Large intestine (tissue), 3 donors: ENCODE data around the gene ENO3. TPM values are rescaled to one million over a fixed set of nuclear protein-coding genes. Genes with fewer than 3 reads are reported as not detected.
A peak's percentile ranks its signal among the peaks of the same experiment; 100 is the strongest.
"Not testable (repeated sequence)": the region's sequence is repeated elsewhere in the genome, so short reads cannot be mapped to it uniquely, and the experiment has no call there.

Experiments
- DNase-seq, 2 donors: peaks; one replicate each; pipeline versions ENCODE4 v3.0.0 to v3.0.0-alpha.2; 2013
- H3K27ac ChIP-seq: one replicate; pipeline ENCODE4 v1.5.1; 2013; ENCODE audit warnings: low read length
- H3K27me3 ChIP-seq: 2 replicates; pipeline ENCODE4 v1.6.1; 2013; ENCODE audit warnings: low read length; ENCODE audit not compliant: control insufficient read depth, insufficient read depth
- H3K36me3 ChIP-seq: 2 replicates; pipeline ENCODE4 v1.6.1; 2013; ENCODE audit warnings: low read length; ENCODE audit not compliant: control insufficient read depth, insufficient read depth
- H3K4me1 ChIP-seq: one replicate; pipeline ENCODE4 v1.6.1; 2013; ENCODE audit warnings: low read length; ENCODE audit not compliant: control insufficient read depth, insufficient read depth
- H3K4me3 ChIP-seq: one replicate; pipeline ENCODE4 v1.5.1; 2013; ENCODE audit warnings: low read length
- H3K9me3 ChIP-seq: one replicate; pipeline ENCODE4 v1.6.1; 2013; ENCODE audit warnings: mild to moderate bottlenecking, low read depth, low read length, moderate library complexity; ENCODE audit not compliant: control insufficient read depth
- WGBS: methylation state at CpG from one replicate; pipeline ENCODE4 v1.1.5; 2013; ENCODE audit warnings: low lambda C conversion rate; ENCODE audit not compliant: insufficient coverage; 5-methylcytosine and 5-hydroxymethylcytosine counted together
- polyA plus RNA-seq: library from polyadenylated mRNA; unstranded; fragments of 120-200 nt; gene quantifications from one replicate; pipeline ENCODE4 v1.2.1, GENCODE V29; 2013

Gene ENO3
- polyA plus RNA-seq, 1 donor = 31.4 TPM

DNA sequence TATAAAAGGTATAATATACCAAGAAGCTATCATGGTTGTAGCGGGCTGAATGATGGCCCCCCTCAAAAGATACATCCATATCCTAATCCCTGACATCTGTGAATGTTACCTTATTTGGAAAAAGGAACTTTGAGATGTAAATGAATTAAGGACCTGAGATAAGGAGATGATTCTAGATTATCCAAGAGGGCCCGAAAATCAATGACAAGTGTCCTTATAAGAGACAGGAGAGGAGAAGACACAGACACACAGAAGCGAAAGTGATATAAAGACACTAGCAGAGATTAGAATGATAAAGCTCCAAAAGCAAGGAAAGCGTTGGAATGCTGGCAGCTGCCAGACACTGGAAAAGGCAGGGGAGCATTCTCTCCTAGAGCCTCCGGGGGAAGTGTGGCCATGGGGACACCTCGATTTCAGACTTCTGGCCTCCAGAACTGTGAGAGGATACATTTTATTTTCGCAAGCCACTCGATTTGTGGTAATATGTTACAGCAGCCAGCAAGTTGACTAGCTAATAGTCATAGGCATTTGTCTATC, 31.3 kb upstream of the ENO3 start:
- Histone ChIP-seq H3K36me3 (no peaks in the 10 kb centered on the region), H3K27ac (no peak overlapping the region), H3K4me3 (no peak overlapping the region), H3K9me3 (no peaks in the 10 kb centered on the region), H3K4me1 (no peaks in the 10 kb centered on the region), H3K27me3 (no peaks in the 10 kb centered on the region)
- 86% methylated on average over 5 of the region's 8 CpGs for WGBS
- no peak for DNase-seq

DNA sequence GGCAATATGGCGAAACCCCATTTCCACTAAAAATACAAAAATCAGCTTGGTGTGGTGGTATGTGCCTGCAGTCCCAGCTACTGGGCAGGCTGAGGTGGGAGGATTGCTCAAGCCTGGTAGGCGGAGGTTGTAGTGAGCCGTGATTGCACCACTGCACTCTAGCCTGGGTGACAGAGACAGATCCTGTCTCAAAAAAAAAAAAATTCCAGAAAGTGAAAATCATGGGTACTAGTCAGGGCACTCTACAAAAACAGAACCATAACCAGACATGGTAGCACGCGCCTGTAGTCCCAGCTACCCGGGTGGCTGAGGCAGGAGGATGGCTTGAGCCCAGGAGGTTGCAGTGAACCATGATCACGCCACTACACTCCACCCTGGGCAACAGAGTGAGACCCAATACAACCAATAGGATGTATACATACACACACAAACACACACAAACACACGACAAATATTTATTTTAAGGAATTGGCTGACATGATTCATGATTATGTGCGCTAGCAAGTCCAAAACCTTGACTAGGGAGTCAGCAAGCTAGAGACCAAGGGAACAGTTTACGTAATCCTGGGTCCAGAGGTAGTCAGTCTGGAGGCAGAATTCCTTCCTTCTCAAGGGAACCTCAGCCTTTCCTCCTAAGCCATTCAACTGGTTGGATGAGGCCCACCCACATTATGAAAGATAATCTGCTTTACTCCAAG, 30.4 kb upstream of the ENO3 start:
- no peaks in the 10 kb centered on the region for H3K4me1 ChIP-seq

GRCh38 chr17:4921320-4921719, 29.6 kb upstream of the ENO3 start:
- no peaks in the 10 kb centered on the region for H3K36me3 ChIP-seq
- no peaks in the 10 kb centered on the region for H3K9me3 ChIP-seq
- H3K4me3 ChIP-seq = no peak overlapping the region
- H3K27ac ChIP-seq = no peak overlapping the region
- WGBS = no CpG with 5 or more reads among the region's 4 CpGs
- DNase-seq = no peak
- H3K27me3 ChIP-seq = no peaks in the 10 kb centered on the region
- H3K4me1 ChIP-seq = no peaks in the 10 kb centered on the region

More for the DNA sequence above, 30.4 kb upstream of the ENO3 start:
- Histone ChIP-seq H3K27me3 (no peaks in the 10 kb centered on the region), H3K9me3 (no peaks in the 10 kb centered on the region), H3K27ac (no peak overlapping the region), H3K4me3 (no peak overlapping the region), H3K36me3 (no peaks in the 10 kb centered on the region)
- WGBS = no CpG with 5 or more reads among the region's 10 CpGs
- DNase-seq = no peak

DNA sequence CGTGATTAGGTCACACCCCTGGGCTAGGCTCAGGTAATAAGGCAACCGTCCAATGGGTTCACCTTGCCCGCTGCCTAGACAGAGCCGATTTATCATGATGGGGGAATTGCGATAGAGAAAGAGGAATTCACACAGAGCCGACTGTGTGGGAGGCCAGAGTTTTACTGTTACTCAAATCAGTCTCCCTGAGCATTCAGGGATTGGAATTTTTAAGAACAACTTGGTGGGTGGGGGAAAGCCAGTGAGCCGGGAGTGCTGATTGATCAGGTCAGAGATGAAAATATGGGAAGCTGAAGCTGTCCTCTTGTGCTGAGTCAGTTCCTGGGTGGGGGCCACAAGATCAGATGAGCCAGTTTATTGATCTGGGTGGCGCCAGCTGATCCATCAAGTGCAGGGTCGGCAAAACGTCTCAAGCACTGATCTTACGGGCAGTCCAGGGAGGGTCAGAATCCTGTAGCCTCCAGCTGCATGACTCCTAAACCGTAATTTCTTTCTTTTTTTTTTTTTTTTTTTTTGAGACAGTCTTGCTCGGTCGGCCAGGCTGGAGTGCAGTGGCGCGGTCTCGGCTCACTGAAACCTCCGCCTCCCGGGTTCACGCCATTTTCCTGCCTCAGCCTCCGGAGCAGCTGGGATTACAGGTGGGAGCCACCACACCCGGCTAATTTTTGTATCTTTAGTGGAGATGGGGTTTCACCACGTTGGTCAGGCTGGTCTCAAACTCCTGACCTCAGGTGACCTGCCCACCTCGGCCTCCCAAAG, 24.2 kb upstream of the ENO3 start:
- not testable (repeated sequence) for H3K4me1 ChIP-seq
- no CpG with 5 or more reads among the region's 24 CpGs for WGBS

DNA sequence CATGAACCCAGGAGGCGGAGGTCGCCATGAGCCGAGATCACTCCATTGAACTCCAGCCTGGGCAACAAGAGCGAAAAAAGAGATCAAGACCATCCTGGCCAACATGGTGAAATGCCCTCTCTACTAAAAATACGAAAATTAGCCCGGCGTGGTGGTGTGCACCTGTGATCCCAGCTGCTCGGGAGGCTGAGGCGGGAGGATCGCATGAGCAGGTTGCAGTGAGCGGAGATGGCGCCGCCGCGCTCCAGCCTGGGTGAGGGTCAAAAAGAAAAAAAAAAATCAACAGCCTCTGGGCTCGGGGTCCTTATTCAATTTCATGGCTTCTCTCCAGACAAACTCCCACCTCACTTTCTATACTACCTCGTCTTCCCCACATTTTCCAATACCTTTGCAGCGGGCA, 22.0 kb upstream of the ENO3 start:
- Histone ChIP-seq H3K27ac (no peak overlapping the region), H3K27me3 (no peaks in the 10 kb centered on the region), H3K36me3 (no peaks in the 10 kb centered on the region), H3K9me3 (no peaks in the 10 kb centered on the region), H3K4me1 (peaks cover under 1% of the 10 kb centered on the region), H3K4me3 (no peak overlapping the region)
- 100% methylated on average over 1 of the region's 18 CpGs for WGBS
- DNase-seq = no peak

More for the DNA sequence above, 24.2 kb upstream of the ENO3 start:
- not testable (repeated sequence) for H3K36me3 ChIP-seq, H3K27me3 ChIP-seq, H3K4me3 ChIP-seq, H3K27ac ChIP-seq, DNase-seq, H3K9me3 ChIP-seq

DNA sequence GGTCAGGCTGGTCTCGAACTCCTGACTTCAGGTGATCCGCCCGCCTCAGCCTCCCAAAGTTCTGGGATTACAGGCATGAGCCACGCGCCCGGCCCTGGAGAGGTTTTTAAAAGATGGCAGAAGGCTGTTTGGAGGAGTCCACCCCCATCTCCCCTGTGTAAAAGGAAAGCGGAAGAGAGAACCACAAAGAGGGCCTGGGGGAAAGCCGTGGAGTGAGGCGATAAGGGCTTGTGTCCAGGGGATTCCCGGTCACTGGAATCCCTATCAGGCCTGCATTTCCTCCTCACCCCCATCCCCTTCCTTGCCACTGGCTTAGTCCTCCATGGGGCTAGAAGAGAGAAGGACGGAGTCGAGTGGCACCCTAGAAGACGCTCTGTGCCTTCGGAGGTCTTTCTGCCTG, 19.0 kb upstream of the ENO3 start, which contains the start of gene GP1BA:
Gene GP1BA, plus strand, starts transcription at position 315 of the 400 bp plus-strand sequence. CDS start 328 bp downstream, outside the sequence.
- Histone ChIP-seq H3K4me1 (peaks cover 8% of the 10 kb centered on the region), H3K4me3 (no peak within 1 kb of the TSS), H3K9me3 (no peaks in the 10 kb centered on the region), H3K36me3 (peaks cover 9% of the 10 kb centered on the region), H3K27ac (no peak within 1 kb of the TSS), H3K27me3 (no peaks in the 10 kb centered on the region)
- DNase-seq = no peak
- no CpG with 5 or more reads among the region's 14 CpGs for WGBS

- Histone ChIP-seq H3K4me1 (peaks cover 8% of the 10 kb centered on the region), H3K27me3 (no peaks in the 10 kb centered on the region), H3K36me3 (peaks cover 17% of the 10 kb centered on the region), H3K27ac (no peak overlapping the region), H3K9me3 (no peaks in the 10 kb centered on the region), H3K4me3 (no peak overlapping the region)
- DNase-seq = no peak
- WGBS = 80% methylated on average over 1 of the region's 12 CpGs
Measured at GRCh38 chr17:4932756-4933155, 18.2 kb upstream of the ENO3 start.

DNA sequence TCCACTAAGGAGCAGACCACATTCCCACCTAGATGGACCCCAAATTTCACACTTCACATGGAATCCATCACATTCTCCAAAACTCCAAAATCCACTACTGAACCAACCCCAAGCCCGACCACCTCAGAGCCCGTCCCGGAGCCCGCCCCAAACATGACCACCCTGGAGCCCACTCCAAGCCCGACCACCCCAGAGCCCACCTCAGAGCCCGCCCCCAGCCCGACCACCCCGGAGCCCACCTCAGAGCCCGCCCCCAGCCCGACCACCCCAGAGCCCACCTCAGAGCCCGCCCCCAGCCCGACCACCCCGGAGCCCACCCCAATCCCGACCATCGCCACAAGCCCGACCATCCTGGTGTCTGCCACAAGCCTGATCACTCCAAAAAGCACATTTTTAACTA, 17.3 kb upstream of the ENO3 start:
- Histone ChIP-seq H3K4me3 (no peak overlapping the region), H3K36me3 (peaks cover 26% of the 10 kb centered on the region), H3K9me3 (no peaks in the 10 kb centered on the region), H3K27me3 (no peaks in the 10 kb centered on the region), H3K4me1 (peaks cover 15% of the 10 kb centered on the region), H3K27ac (no peak overlapping the region)
- no peak for DNase-seq
- no CpG with 5 or more reads among the region's 16 CpGs for WGBS

- Histone ChIP-seq H3K36me3 (peaks cover 26% of the 10 kb centered on the region), H3K4me3 (no peak overlapping the region), H3K9me3 (no peaks in the 10 kb centered on the region), H3K27ac (no peak overlapping the region), H3K27me3 (no peaks in the 10 kb centered on the region), H3K4me1 (peaks cover 21% of the 10 kb centered on the region)
- peak in 1 of 2 donors; percentile 26 for DNase-seq
- WGBS = no CpG with 5 or more reads among the region's 14 CpGs
Measured at GRCh38 chr17:4934173-4934979, 16.5 kb upstream of the ENO3 start.

DNA sequence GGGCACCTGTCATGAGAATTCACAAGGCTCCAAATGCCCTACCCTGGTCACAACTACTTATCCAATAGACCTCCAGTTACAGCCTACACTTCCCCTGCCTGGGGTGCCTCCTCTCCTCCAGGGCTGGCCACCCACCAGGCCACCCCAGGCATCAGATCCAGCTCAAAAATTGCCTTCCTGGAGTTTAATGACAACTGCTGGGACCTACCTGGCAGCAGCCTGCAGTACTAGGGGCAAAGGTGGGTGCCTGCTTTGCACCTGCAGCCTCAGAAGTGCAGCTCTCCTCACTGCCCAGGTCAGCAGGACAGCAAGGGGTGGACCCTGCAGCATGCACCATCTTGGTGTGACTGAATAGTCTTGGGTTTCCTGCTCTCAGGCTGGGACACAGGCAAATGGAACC, 15.3 kb upstream of the ENO3 start:
- no peak overlapping the region for H3K27ac ChIP-seq
- H3K27me3 ChIP-seq = no peaks in the 10 kb centered on the region
- H3K4me3 ChIP-seq = no peak overlapping the region
- H3K9me3 ChIP-seq = no peaks in the 10 kb centered on the region
- peaks cover 26% of the 10 kb centered on the region for H3K36me3 ChIP-seq
- no peak for DNase-seq
- peaks cover 21% of the 10 kb centered on the region for H3K4me1 ChIP-seq
